ENCODE results near the gene EXOSC2.
A peak's percentile ranks its signal among the peaks of the same experiment; 100 is the strongest.

Gene EXOSC2

GRCh38 chr9:130692321-130692720, 1.3 kb upstream of the EXOSC2 start:
- no peak overlapping the region for H3K9ac ChIP-seq
- TF ChIP-seq Cebpa-rat (IDR thresholded peaks at IDR 0.05), result no peak
- peaks cover 6% of the 10 kb centered on the region; the same call in 1 of the 2 replicates for H3K9me3 ChIP-seq
- no peak overlapping the region for H3K27ac ChIP-seq
- H3K4me1 ChIP-seq, result peaks cover 29% of the 10 kb centered on the region
- H3K27me3 ChIP-seq, result no peaks in the 10 kb centered on the region
- H3K4me3 ChIP-seq, result no peak overlapping the region
- H3K36me3 ChIP-seq, result peaks cover 25% of the 10 kb centered on the region
- H3K4me2 ChIP-seq, result no peak overlapping the region
- H4K20me1 ChIP-seq, result peaks cover 30% of the 10 kb centered on the region

GRCh38 chr9:130693101-130693425, 517 bp upstream of the EXOSC2 start:
- H3K27me3 ChIP-seq, result no peaks in the 10 kb centered on the region
- peak overlapping the region; percentile 67 for H3K27ac ChIP-seq
- H3K9me3 ChIP-seq, result peaks cover 6% of the 10 kb centered on the region; the same call in 1 of the 2 replicates

GRCh38 chr9:130694205-130694604, 625 bp downstream of the EXOSC2 start:
- Histone ChIP-seq H3K4me1 (peaks cover 29% of the 10 kb centered on the region), H3K27me3 (no peaks in the 10 kb centered on the region), H3K4me3 (peak overlapping the region; percentile 93), H3K9ac (peak overlapping the region; percentile 97), H3K36me3 (peaks cover 44% of the 10 kb centered on the region), H3K9me3 (peaks cover 6% of the 10 kb centered on the region; the same call in 1 of the 2 replicates), H3K4me2 (peak overlapping the region; percentile 90), H3K27ac (peak overlapping the region; percentile 93), H4K20me1 (peaks cover 49% of the 10 kb centered on the region)
- no peak for TF ChIP-seq Cebpa-rat (IDR thresholded peaks at IDR 0.05)

More at GRCh38 chr9:130693101-130693425, 517 bp upstream of the EXOSC2 start:
- H4K20me1 ChIP-seq, result peaks cover 38% of the 10 kb centered on the region
- TF ChIP-seq Cebpa-rat (IDR thresholded peaks at IDR 0.05), result no peak
- H3K4me2 ChIP-seq, result peak overlapping the region; percentile 90
- H3K36me3 ChIP-seq, result peaks cover 32% of the 10 kb centered on the region
- peak overlapping the region; percentile 93 for H3K4me3 ChIP-seq
- H3K4me1 ChIP-seq, result peaks cover 29% of the 10 kb centered on the region
- H3K9ac ChIP-seq, result peak overlapping the region; percentile 97

GRCh38 chr9:130696139-130696650, 2.6 kb downstream of the EXOSC2 start:
- no peaks in the 10 kb centered on the region for H3K27me3 ChIP-seq
- H4K20me1 ChIP-seq, result peaks cover 66% of the 10 kb centered on the region
- 0 out of 2 replicates have a peak overlapping the region, but pooled peaks have one; percentile 24 for H3K9ac ChIP-seq
- H3K4me3 ChIP-seq, result no peak overlapping the region
- no peak overlapping the region for H3K27ac ChIP-seq
- no peak for TF ChIP-seq Cebpa-rat (IDR thresholded peaks at IDR 0.05)
- peaks cover 6% of the 10 kb centered on the region; the same call in 1 of the 2 replicates for H3K9me3 ChIP-seq
- H3K4me1 ChIP-seq, result peaks cover 29% of the 10 kb centered on the region
- peaks cover 64% of the 10 kb centered on the region for H3K36me3 ChIP-seq
- peak overlapping the region; percentile 30 for H3K4me2 ChIP-seq

GRCh38 chr9:130696996-130697395, 3.4 kb downstream of the EXOSC2 start:
- no peak overlapping the region for H3K4me2 ChIP-seq
- peaks cover 74% of the 10 kb centered on the region for H4K20me1 ChIP-seq
- no peak overlapping the region for H3K9ac ChIP-seq
- no peaks in the 10 kb centered on the region for H3K27me3 ChIP-seq
- peaks cover 6% of the 10 kb centered on the region; the same call in 1 of the 2 replicates for H3K9me3 ChIP-seq
- no peak overlapping the region for H3K27ac ChIP-seq
- H3K4me1 ChIP-seq, result peaks cover 29% of the 10 kb centered on the region
- no peak overlapping the region for H3K4me3 ChIP-seq
- no peak for TF ChIP-seq Cebpa-rat (IDR thresholded peaks at IDR 0.05)
- H3K36me3 ChIP-seq, result peaks cover 72% of the 10 kb centered on the region

- Histone ChIP-seq H3K9me3 (no peaks in the 10 kb centered on the region), H3K9ac (no peak overlapping the region), H3K4me2 (no peak overlapping the region), H3K27ac (no peak overlapping the region), H4K20me1 (peaks cover 89% of the 10 kb centered on the region), H3K4me1 (peaks cover 24% of the 10 kb centered on the region), H3K27me3 (no peaks in the 10 kb centered on the region), H3K36me3 (peaks cover 87% of the 10 kb centered on the region), H3K4me3 (no peak overlapping the region)
- no peak for TF ChIP-seq Cebpa-rat (IDR thresholded peaks at IDR 0.05)
Observed at GRCh38 chr9:130698514-130698913, 4.9 kb downstream of the EXOSC2 start.

GRCh38 chr9:130699047-130699446, 5.5 kb downstream of the EXOSC2 start:
- Histone ChIP-seq H3K4me1 (peaks cover 24% of the 10 kb centered on the region), H3K9ac (no peak overlapping the region), H3K36me3 (peaks cover 92% of the 10 kb centered on the region), H4K20me1 (peaks cover 94% of the 10 kb centered on the region), H3K27ac (no peak overlapping the region), H3K27me3 (no peaks in the 10 kb centered on the region), H3K4me2 (no peak overlapping the region), H3K4me3 (no peak overlapping the region), H3K9me3 (no peaks in the 10 kb centered on the region)
- TF ChIP-seq Cebpa-rat (IDR thresholded peaks at IDR 0.05), result no peak

- Histone ChIP-seq H3K9ac (no peak overlapping the region), H3K27ac (no peak overlapping the region), H3K4me1 (peaks cover 4% of the 10 kb centered on the region; the same call in 1 of the 2 replicates), H3K4me2 (no peak overlapping the region), H3K4me3 (no peak overlapping the region), H4K20me1 (peaks cover 87% of the 10 kb centered on the region), H3K36me3 (peaks cover 100% of the 10 kb centered on the region), H3K9me3 (no peaks in the 10 kb centered on the region), H3K27me3 (no peaks in the 10 kb centered on the region)
- TF ChIP-seq Cebpa-rat (IDR thresholded peaks at IDR 0.05), result no peak
Observed at GRCh38 chr9:130701059-130702022, 7.8 kb downstream of the EXOSC2 start.

- Histone ChIP-seq H4K20me1 (peaks cover 83% of the 10 kb centered on the region), H3K27me3 (no peaks in the 10 kb centered on the region), H3K4me3 (no peak overlapping the region), H3K4me2 (no peak overlapping the region), H3K9me3 (no peaks in the 10 kb centered on the region), H3K27ac (no peak overlapping the region), H3K36me3 (peaks cover 94% of the 10 kb centered on the region), H3K4me1 (no peaks in the 10 kb centered on the region), H3K9ac (no peak overlapping the region)
- no peak for TF ChIP-seq Cebpa-rat (IDR thresholded peaks at IDR 0.05)
Observed at GRCh38 chr9:130703501-130703900, 9.9 kb downstream of the EXOSC2 start.

All from BLaER1 (cell line).